ENCODE results near the gene APOBEC4. TPM values are rescaled to one million over a fixed set of nuclear protein-coding genes. Genes with fewer than 3 reads are reported as not detected.

APOBEC4 gene
- not detected in 2 replicates for total RNA-seq
- polyA plus RNA-seq = 0.42 TPM in 1 of 2 replicates, not detected in the other

- H3K9me3 ChIP-seq (ENCODE audit: low read depth) = no peaks in the 10 kb centered on the region
- H3K27me3 ChIP-seq = no peaks in the 10 kb centered on the region
- peaks cover 35% of the 10 kb centered on the region for H3K4me1 ChIP-seq (ENCODE audit: low read depth)
- H3K36me3 ChIP-seq = no peaks in the 10 kb centered on the region
- no peak within 1 kb of the TSS for H3K4me3 ChIP-seq
- peak in 1 of 2 donors; percentile 34 for DNase-seq (ENCODE audit: low read depth in 1 of 2, low spot score in 1 of 2)
- TF ChIP-seq CTCF (IDR thresholded peaks at IDR 0.05; ENCODE audit: low read depth, low read length) = no peak
- H3K27ac ChIP-seq = peak within 1 kb of the TSS; percentile 75
Measured at GRCh38 chr1:183652547-183653461, at the start of gene APOBEC4. APOBEC4 (minus strand) TSS chr1:183653316; CDS start chr1:183648781, 4,535 bp downstream.

GRCh38 chr1:183702813-183703198 lies 49.7 kb upstream of the APOBEC4 start:
- H3K36me3 ChIP-seq = no peaks in the 10 kb centered on the region
- H3K4me3 ChIP-seq = no peak overlapping the region
- H3K27me3 ChIP-seq = no peaks in the 10 kb centered on the region
- H3K9me3 ChIP-seq (ENCODE audit: low read depth) = no peaks in the 10 kb centered on the region
- H3K4me1 ChIP-seq (ENCODE audit: low read depth) = peaks cover 29% of the 10 kb centered on the region
- no peak overlapping the region for H3K27ac ChIP-seq
- DNase-seq (ENCODE audit: low read depth in 1 of 2, low spot score in 1 of 2) = no peak
- TF ChIP-seq CTCF (IDR thresholded peaks at IDR 0.05; ENCODE audit: low read depth, low read length) = no peak

- Histone ChIP-seq H3K9me3 (ENCODE audit: low read depth) (no peaks in the 10 kb centered on the region), H3K27ac (no peak overlapping the region), H3K4me1 (ENCODE audit: low read depth) (peaks cover 34% of the 10 kb centered on the region), H3K36me3 (no peaks in the 10 kb centered on the region), H3K27me3 (no peaks in the 10 kb centered on the region), H3K4me3 (no peak overlapping the region)
- TF ChIP-seq CTCF (IDR thresholded peaks at IDR 0.05; ENCODE audit: low read depth, low read length) = no peak
- no peak for DNase-seq (ENCODE audit: low read depth in 1 of 2, low spot score in 1 of 2)
Measured at GRCh38 chr1:183702087-183702812, 49.1 kb upstream of the APOBEC4 start.

GRCh38 chr1:183699616-183700160 lies 46.6 kb upstream of the APOBEC4 start:
- no peak for TF ChIP-seq CTCF (IDR thresholded peaks at IDR 0.05; ENCODE audit: low read depth, low read length)
- DNase-seq (ENCODE audit: low read depth in 1 of 2, low spot score in 1 of 2) = peak; percentile 12 to 45

GRCh38 chr1:183697814-183698590 lies 44.9 kb upstream of the APOBEC4 start:
- H3K27me3 ChIP-seq = no peaks in the 10 kb centered on the region
- H3K27ac ChIP-seq = peak overlapping the region; percentile 41
- peaks cover 64% of the 10 kb centered on the region for H3K4me1 ChIP-seq (ENCODE audit: low read depth)
- DNase-seq (ENCODE audit: low read depth in 1 of 2, low spot score in 1 of 2) = no peak
- no peaks in the 10 kb centered on the region for H3K36me3 ChIP-seq
- no peaks in the 10 kb centered on the region for H3K9me3 ChIP-seq (ENCODE audit: low read depth)
- TF ChIP-seq CTCF (IDR thresholded peaks at IDR 0.05; ENCODE audit: low read depth, low read length) = no peak
- no peak overlapping the region for H3K4me3 ChIP-seq

More at GRCh38 chr1:183699616-183700160, 46.6 kb upstream of the APOBEC4 start:
- H3K4me3 ChIP-seq = no peak overlapping the region
- no peaks in the 10 kb centered on the region for H3K27me3 ChIP-seq
- H3K4me1 ChIP-seq (ENCODE audit: low read depth) = peaks cover 53% of the 10 kb centered on the region
- H3K36me3 ChIP-seq = no peaks in the 10 kb centered on the region
- H3K9me3 ChIP-seq (ENCODE audit: low read depth) = no peaks in the 10 kb centered on the region
- H3K27ac ChIP-seq = peak overlapping the region; percentile 70
